Raji (cell line): ENCODE results near the gene CLPSL2.

Experiments
- POLR2A ChIP-seq: IDR thresholded peaks from 2 replicates; pipeline ENCODE4 v1.6.1; 2011; ENCODE audit warnings: low read depth, low read length, control low read depth; ENCODE audit not compliant: insufficient read depth

CLPSL2 gene

DNA sequence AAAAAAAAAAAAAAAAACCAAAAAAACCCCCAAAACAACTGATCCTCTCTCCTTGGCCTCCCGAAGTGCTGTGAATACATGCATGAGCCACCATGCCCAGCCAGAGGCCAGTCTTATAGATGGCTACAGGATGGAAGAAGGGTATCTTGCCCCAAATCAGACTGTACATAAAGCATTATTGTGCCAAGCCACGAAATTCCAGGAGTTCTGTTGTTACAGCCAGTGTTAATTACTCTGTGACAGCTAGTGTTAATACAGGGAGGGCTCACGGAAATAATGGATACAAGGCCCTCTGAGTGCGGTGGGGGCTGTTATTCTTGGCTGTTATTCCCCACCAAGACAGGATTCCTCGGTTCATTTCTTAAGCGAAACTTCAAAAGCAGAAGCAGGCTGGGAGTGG is 1.4 kb upstream of the CLPSL2 start:
- TF ChIP-seq POLR2A, result no peak

DNA sequence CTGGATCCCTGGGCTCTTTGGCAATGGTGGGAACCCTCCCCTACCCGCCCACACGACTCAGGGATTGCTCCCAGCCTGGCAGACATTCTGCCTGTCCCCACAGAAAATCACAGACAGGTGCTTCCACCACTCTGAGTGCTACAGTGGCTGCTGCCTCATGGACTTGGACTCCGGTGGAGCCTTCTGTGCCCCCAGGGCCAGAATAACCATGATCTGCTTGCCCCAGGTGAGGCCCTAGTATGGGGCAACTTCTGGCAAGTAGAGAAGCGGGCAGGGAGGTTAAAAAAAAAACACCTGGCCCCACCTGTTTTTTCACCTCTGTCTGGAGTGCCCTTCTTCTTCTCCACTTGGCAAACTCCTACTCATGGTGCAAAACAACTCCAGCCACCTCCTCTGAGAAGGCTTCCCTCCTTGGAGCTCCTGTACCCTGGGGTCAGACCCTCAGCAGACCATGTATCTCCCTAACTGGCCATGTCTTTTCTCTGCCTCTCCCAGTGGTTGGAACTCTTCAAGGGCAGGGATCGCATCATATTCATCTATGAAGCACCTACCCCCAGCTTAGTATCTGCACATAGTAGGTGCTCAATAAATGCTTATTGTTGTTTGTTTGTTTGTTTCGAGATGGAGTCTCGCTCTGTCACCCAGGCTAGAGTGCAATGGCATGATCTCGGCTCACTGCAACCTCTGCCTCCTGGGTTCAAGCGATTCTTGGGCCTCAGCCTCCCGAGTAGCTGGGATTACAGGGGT is 1.1 kb downstream of the CLPSL2 start:
- TF ChIP-seq POLR2A, result no peak

DNA sequence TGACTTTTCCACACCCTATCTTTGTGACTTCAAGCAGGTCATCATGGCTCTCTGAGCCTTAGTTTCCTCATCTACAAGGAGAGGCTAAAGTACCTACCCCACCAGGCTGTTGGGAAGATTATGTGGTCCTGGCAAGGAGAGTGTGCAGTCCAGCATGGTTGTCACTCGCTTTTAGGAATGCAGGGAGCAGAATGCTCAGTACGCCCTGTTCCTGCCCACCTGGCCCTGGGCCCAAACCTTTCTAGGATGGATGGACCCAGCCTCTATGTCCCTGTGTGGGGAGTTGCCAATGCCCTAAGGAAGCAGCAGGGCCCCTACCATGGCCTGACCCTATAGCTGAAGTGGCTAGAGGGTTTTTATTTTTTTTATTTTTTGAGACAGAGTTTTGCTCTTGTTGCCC is 2.0 kb downstream of the CLPSL2 start:
- no peak for TF ChIP-seq POLR2A

DNA sequence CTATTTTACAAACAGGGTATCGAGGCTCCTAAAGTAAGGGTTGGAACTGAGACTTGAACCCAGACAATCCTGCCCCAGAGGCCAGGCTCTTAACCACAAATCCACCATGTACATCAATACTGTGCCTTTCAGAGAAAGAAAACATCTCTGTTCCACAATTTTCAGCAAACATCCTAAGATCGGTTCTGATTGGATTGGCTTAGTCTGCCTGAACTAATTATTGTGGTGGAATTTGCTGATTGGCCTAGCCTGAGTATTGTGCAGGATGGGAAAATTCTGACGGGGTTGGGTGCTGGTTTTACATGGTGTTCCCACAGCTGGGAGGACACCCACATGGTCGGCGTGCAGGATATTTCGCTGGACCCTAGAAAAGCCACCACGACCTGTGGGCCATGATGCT is 4.3 kb downstream of the CLPSL2 start, which contains the start of gene CLPSL1:
TSS of gene CLPSL1 (plus strand) at position 301 of the 400 bp plus-strand sequence. CDS start at position 393, 92 bp downstream.
- no peak for TF ChIP-seq POLR2A

DNA sequence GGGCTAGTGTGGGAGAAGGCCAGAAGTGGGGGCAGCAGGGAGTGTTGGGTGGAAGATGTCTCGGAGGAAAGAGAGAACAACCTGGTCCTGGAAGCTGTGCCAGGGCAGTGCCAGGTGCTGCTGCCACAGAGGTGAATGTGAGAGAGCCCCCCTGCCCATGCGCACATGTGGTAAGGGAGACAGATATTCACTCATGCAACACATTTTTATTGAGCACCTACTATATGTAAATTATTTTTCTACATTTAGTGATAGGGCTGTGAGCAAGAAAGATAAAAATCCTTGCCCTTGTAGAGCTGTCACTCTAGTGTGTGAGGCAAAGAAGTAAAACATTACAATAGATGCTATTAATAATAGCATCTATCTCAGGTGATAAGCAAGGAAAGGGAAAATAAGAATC is 4.9 kb downstream of the CLPSL2 start:
- no peak for TF ChIP-seq POLR2A

DNA sequence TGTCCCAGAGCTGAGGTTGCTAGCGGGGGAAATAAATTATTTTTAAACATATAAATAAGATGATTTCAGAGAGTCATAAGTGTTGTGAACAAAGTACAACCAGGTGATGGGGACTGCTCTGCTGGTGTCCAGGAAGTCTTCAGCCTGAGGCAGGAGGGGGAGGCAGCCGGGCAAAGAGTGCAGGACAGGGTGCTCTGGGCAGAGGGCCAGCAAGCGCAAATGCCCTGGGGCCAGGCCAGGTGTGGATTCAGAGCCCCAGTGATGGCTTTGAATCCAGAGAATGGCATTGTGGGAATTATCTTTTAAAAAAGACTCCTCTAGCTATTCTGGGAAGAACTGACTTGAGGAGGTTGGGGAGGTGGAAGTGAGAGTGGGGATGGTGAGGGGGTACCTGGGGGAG is 6.0 kb downstream of the CLPSL2 start:
- no peak for TF ChIP-seq POLR2A

DNA sequence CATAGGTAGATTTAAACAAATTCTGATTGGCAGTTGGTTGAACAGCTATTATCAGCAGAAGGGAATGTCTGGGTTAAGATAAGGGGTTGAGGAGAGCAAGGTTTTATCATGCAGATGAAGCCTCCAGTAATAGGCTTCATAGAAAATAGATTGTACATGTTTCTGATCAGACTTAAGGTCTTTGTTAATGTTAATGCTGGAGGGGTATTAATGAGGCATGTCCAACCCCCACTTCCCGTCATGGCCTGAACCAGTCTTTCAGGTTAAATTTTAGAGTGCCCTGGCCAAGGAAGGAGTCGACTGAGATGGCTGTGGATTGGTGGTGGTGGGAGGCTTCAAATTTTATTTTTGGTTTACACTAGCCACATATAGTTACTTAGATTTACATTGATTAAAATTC is 7.8 kb downstream of the CLPSL2 start:
- no peak for TF ChIP-seq POLR2A

DNA sequence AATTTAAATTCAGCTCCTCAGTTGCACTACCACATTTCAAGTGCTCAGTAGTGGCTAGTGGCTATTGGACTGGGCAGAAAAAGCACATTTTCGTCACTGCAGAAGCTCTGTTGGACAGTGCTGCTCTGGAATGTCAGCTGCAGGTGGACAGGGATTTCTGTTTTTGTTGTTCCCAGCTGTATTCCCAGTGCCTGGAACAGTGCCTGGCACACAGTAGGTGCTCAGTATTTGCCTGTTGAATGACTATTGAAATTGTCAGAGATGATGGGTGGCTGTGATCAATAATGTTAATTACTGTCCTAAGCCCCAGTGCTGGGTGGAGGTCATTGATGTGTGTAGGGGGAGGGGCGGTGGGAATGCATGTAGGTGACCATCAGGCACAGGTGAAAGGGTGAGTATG is 9.9 kb downstream of the CLPSL2 start:
- no peak for TF ChIP-seq POLR2A

DNA sequence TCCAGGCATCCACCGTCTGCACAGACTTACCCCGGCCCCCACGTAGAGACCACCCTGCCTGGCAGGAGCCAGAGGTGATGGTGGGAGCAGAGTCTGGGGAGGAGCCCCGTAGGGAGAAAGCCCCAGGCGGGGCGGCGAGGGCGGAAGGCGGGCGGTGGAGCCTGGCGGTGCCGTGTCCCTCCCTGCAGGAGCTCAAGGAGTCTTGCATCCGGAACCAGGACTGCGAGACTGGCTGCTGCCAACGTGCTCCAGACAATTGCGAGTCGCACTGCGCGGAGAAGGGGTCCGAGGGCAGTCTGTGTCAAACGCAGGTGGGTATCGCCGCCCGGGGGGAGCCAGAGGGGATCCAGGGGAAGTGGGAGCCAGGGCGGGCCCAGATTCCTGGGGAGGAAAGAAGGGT is 10.4 kb downstream of the CLPSL2 start:
- TF ChIP-seq POLR2A, result no peak

DNA sequence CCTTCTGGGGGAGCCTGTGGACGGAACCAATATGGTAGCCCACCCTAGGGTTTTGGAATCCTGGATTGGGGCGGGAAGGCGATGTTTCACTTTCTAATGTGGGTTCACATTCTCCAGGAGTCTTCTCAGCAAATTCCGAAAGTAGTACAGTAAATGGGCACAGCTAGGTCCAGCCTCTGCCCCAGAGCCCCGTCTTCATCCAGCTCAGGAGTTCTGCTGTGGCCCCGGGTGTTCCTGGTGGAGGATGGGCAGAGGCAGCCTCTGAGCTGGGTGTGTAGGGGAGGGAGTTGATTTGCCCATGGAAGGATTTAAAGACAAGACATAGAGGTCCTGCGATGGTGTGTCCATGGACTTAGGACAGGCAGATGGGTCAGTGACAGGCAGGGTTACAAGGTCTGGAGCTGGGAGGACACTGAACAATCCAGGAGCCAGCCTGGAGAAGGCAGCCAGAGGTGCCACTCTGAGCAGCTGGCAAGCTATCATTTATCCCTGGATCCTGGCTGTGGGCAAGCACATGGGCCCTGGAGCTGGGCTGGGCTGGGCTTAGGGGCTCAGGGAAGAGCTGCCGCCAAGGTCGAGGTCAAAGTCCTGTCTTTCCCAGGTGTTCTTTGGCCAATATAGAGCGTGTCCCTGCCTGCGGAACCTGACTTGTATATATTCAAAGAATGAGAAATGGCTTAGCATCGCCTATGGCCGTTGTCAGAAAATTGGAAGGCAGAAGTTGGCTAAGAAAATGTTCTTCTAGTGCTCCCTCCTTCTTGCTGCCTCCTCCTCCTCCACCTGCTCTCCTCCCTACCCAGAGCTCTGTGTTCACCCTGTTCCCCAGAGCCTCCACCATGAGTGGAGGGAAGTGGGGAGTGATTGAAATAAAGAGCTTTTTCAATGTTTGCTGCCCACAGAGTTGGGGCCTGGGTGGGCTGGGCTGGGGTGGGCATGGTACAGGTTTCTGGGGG is 11.1 kb downstream of the CLPSL2 start:
- TF ChIP-seq POLR2A, result no peak

DNA sequence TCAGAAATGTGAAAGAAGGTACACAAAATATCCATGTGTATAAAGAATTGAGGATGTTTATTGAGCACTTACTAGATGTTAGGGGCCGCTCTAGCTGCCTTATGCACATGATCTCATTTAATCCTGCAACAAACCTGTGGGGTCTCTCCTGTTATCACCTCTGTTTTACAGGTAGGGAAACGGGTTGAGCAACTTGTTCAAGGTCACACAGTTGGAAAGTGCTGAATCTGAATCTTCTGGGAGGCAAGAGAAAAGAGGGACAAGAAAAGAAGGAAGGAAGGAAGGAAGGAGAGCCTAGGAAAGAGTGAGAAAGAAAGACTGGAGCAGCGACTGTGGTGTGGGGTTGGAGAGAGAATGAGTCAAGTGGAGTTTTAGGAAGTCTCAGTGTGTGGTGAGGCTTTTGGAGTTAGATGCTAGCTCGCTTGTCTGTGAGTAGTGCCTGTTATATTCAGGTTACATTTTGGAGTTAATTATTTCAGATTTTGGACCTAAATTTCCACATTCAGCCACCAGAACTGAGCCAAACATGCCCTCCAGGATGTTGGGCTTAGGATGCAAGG is 12.1 kb downstream of the CLPSL2 start:
- TF ChIP-seq POLR2A, result no peak

DNA sequence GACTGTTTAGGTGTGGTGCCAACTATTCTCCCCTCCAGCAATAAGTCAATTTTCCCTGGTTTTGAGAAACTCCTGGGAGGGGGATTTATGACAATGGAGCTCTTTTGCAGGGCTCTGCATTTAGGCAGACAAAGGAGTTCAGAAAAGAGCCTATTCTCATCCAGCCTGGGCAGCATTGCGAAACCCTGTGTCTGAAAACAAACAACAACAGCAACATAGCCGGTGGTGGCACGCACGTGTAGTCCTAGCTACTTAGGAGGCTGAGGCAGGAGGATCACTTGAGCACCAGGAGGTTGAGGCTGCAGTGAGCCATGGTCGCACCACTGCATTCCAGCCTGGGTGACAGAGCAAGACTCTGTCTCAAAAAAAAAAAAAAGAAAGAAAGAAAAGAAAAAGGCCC is 14.3 kb downstream of the CLPSL2 start:
- TF ChIP-seq POLR2A, result no peak

DNA sequence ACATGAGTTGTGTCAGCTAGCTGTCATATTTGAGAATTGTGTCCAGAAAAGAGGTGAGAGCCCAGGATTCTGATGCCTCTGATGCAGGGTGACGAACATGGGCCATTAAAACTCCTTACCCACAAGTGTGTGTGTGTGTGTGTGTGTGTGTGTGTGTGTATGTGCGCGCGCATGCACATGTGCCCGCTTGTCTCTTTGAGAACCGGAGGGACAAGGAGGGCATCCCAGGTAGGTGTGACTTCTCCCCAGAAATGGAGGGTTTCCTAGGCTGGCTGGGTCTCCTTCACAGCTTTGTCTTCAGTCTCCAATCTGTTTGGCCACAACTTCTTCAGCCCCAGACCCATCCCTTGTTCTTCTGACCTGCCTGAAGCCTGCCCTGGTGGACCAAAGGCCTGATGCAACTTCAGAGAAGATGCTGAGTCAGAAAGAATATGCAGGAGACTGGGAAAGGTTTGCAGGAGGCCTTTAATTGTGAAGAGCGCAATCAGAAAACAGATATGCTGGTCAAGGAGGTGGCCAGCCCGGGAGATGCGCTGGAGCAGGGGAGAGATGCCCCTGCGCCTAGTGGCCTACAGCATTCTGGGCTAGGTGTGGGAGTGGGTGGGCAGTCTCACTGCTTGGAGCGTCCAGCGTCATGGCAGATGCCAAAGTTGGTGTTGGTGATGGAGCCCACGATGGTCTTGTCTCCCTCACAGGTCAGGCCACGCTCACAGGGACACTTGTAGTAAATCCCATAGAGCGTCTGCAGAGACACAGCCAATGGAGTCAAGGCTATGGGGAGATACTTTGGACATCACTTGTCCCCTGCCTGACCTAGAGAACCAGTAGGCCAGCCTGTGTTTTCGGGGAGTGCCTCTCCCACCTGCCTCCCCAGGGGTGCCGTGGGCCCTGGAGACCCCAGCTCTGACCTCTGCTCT is 18.4 kb downstream of the CLPSL2 start:
- no peak for TF ChIP-seq POLR2A

DNA sequence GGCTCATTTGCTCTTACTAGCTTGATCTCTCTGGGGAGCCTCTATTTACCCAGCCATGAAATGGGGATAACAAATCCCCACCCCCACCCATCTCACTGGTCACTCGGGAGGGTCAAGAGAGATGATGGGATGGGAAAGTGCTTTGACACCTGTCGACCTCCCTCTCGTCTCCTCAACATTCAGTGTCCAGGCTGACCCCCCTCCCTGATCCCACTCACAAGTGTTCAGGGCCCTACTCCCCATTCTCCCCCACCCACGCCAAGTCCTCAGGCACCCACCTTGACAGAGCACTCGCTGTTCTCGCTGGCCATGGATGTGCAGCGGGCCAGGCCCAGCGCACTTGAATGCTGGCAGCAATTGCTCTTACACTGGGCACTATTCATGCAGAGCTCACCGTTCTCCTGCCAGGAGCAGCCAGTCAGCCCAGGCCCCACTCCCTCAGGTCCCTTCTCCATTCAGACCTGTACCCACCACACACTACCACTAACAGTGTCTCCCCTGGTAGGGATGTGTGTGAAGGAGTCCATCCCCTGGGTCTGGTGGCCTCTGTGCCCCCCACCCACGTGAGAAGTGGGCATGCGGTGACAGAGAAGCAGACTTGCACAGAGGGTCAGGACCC is 19.2 kb downstream of the CLPSL2 start:
- no peak for TF ChIP-seq POLR2A
